BJ (cell line): ENCODE measurements around the gene POU2AF3. TPM values are rescaled to one million over a fixed set of nuclear protein-coding genes. Genes with fewer than 3 reads are reported as not detected.

Experiments
- CTCF ChIA-PET: fragments of 350-600 bp; formaldehyde crosslinking; extraction: SDS; loops from one replicate; lab custom pipeline; 2021; ENCODE audit warnings: antibody characterized with exemption, inconsistent platforms; lab: Yijun Ruan, JAX
- POLR2A ChIA-PET: fragments of 300-600 bp; sonication (Branson Sonifier 250); formaldehyde crosslinking; extraction: SDS; loops from one replicate; lab custom pipeline; 2021; ENCODE audit warnings: antibody characterized with exemption; lab: Charles Lee
- DNase-seq: peaks from one replicate; pipeline ENCODE4 v3.0.0-alpha.2; 2011; ENCODE audit warnings: low read depth
- H3K27me3 ChIP-seq: 2 replicates; pipeline ENCODE4 v1.6.0; 2011; ENCODE audit warnings: low read length; ENCODE audit not compliant: control insufficient read depth, insufficient read depth
- H3K36me3 ChIP-seq: 2 replicates; pipeline ENCODE4 v1.5.1; 2011; ENCODE audit warnings: low read length; ENCODE audit not compliant: control insufficient read depth, insufficient read depth
- H3K4me3 ChIP-seq: 2 replicates; pipeline ENCODE4 v1.5.1; 2011; ENCODE audit warnings: low read depth, mild to moderate bottlenecking, control low read depth, low read length
- polyA plus RNA-seq: library from polyadenylated mRNA; depleted of rRNA; stranded (reverse); fragments of >200 nt; gene quantifications from 2 replicates; pipeline ENCODE4 v1.2.3, GENCODE V29; 2011
- TF ChIP-seq, protein P1 (sequence below): IDR thresholded peaks from 2 replicates; pipeline ENCODE4 v1.5.1; 2011; ENCODE audit warnings: low read depth, mild to moderate bottlenecking, control low read depth, inconsistent platforms, low read length, moderate library complexity; ENCODE audit not compliant: insufficient read depth

POU2AF3 gene
- polyA plus RNA-seq, 1 experiment, result not detected

DNA sequence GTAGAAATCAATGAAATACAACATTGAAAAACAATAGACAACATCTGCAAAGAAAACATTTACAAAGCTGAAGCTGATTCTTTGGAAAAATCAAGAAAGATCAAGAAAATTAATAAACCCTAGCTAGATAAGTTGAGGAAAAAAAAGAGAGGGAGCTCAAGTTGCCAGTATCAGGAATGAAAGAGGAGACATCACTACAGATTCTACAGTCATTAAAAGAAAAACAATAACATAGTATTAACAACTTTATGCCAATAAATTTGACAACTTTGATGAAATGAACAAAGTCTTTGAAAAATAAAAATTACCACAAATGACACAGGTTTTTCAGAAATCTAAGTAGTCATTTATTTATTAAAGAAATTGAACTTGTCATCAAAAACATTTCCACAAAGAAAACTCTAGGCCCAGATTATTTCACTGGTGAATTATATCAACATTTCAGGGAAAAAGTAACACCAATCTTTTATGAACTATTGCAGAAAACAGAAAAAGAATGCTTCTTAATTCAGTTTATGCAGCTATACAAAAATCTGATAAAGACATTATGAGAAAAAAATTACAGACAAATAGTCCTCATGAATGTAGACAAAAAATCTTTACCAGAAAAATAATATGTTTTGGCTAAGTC lies 41.5 kb downstream of the POU2AF3 start:
- Histone ChIP-seq H3K27me3 (no peaks in the 10 kb centered on the region), H3K36me3 (no peaks in the 10 kb centered on the region), H3K4me3 (no peak overlapping the region)
- POLR2A ChIA-PET, result no interaction called here
- TF ChIP-seq, protein P1, sequence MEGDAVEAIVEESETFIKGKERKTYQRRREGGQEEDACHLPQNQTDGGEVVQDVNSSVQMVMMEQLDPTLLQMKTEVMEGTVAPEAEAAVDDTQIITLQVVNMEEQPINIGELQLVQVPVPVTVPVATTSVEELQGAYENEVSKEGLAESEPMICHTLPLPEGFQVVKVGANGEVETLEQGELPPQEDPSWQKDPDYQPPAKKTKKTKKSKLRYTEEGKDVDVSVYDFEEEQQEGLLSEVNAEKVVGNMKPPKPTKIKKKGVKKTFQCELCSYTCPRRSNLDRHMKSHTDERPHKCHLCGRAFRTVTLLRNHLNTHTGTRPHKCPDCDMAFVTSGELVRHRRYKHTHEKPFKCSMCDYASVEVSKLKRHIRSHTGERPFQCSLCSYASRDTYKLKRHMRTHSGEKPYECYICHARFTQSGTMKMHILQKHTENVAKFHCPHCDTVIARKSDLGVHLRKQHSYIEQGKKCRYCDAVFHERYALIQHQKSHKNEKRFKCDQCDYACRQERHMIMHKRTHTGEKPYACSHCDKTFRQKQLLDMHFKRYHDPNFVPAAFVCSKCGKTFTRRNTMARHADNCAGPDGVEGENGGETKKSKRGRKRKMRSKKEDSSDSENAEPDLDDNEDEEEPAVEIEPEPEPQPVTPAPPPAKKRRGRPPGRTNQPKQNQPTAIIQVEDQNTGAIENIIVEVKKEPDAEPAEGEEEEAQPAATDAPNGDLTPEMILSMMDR, result no peak
- DNase-seq, result no peak
- CTCF ChIA-PET, result interaction anchor here (1.4 kb wide), 1 partner anchor 52 kb away, joined by 3 read pairs; no protein-coding TSS in a partner anchor

DNA sequence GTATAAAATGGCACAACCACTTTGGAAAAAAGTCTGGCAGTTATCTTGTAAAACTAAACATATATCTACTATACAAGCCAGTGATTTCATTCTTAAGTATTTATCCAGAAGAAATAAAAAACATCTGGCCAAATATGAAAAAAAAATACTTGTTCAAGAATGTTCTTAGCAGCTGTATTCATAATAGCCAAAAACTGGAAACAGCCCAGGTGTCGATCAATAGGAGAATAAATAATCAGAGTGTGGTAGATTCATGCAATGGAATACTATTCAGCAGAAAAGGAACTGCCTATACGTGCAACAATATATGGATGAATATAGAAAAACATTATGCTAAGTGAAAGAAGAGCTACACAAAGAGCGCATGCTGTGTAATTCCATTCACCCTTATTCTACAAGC lies 44.0 kb downstream of the POU2AF3 start:
- no peak for DNase-seq
- ChIA-PET CTCF (no interaction called here), POLR2A (no interaction called here)
- H3K36me3 ChIP-seq, result no peaks in the 10 kb centered on the region
- no peaks in the 10 kb centered on the region for H3K27me3 ChIP-seq
- TF ChIP-seq, protein P1, result no peak
- no peak overlapping the region for H3K4me3 ChIP-seq

DNA sequence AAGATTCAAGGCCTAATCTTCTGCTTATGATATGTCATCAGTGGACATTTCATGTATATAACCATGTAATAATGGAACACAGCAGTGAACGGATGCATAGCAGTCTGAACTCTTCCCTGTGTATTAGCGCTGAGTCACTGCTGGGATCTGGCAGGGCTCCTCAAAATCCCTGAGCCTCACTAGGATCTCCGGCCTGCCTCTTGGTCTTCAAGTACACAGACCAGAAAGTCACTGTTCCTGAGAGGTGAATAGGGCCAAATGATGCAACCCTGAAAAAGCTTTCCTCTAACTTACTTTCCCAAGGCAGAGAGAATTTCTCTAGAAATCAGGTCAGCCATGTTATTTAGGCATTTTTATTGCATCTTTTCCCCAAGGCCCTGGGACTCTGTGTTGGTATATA lies 45.7 kb downstream of the POU2AF3 start:
- no peaks in the 10 kb centered on the region for H3K36me3 ChIP-seq
- POLR2A ChIA-PET, result no interaction called here
- H3K4me3 ChIP-seq, result no peak overlapping the region
- CTCF ChIA-PET, result no interaction called here
- TF ChIP-seq, protein P1, result no peak
- H3K27me3 ChIP-seq, result no peaks in the 10 kb centered on the region
- peak; percentile 31 for DNase-seq

DNA sequence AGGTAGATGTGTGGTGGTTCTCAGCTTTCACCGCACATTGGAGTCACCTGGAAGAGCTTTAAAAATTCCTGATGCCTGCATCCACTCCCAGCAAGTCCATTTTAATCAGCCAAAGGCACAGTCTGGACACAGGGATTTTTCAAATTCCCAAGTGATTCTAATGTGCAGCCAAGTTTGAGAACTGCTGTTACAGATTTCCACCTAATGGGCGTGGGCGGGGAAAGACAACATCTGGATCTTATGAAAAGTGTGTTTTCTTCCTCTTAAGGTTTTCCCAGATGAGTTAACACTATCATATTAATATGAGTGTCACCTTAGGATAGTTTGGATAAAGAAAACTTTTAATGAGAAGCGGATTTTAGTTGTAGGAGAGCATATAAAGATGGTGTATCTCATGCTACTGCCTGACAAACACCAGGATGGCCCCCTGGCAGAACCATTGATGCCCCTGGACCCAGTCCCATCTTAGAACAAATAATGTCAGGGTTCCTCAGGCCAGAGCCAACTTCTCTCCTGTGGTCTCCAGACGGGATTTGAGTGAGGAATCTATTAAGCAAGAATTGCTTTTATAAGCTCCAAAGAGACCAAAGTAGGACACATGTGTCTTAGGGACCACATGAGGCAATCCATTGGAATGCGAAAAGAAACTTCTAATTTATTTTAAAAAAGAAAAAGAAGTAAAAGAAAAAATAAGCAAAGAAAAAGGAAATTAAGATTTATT lies 48.8 kb downstream of the POU2AF3 start:
- CTCF ChIA-PET, result interaction anchor here (1.3 to 1.9 kb wide), 2 partner anchors 27 to 76 kb away, joined by 3 to 4 read pairs; no protein-coding TSS in a partner anchor
- POLR2A ChIA-PET, result no interaction called here
- TF ChIP-seq, protein P1, result no peak
- Histone ChIP-seq H3K27me3 (no peaks in the 10 kb centered on the region; the same call in 1 of the 2 replicates), H3K4me3 (no peak overlapping the region), H3K36me3 (no peaks in the 10 kb centered on the region)
- DNase-seq, result peak; percentile 66

DNA sequence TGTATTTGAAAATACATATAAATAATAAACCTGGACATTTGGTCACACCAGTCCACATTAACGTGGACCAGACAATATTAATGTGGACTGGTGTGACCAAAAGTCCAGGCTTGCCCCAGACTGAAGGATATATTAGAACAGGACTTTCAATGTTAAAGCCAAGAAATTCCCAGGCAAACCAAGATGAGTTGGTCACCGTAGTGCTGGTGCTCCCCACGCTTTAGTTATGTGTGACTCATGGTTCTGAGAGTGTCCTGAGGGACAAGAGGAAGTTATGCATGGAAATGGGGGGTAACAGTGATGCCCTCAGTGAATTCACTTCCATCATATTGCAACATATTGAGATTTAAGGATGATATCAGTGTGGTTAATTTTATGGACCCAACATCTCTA lies 49.4 kb downstream of the POU2AF3 start:
- TF ChIP-seq, protein P1, result no peak
- Histone ChIP-seq H3K27me3 (no peaks in the 10 kb centered on the region; the same call in 1 of the 2 replicates), H3K36me3 (no peaks in the 10 kb centered on the region), H3K4me3 (no peak overlapping the region)
- peak; percentile 52 for DNase-seq
- CTCF ChIA-PET, result no interaction called here
- POLR2A ChIA-PET, result no interaction called here
